Esophagus squamous epithelium (tissue), 5 donors: ENCODE measurements around the gene TRAPPC6A. TPM values are rescaled to one million over a fixed set of nuclear protein-coding genes. Genes with fewer than 3 reads are reported as not detected.

Experiments
- DNase-seq: peaks from one replicate; lab custom pipeline; 2025; lab: John Stamatoyannopoulos, UW
- H3K27ac ChIP-seq, 4 donors: fragments of 200-600 bp; sonication (generic); one replicate each; pipeline ENCODE4 v1.5.1; 2016 to 2019; ENCODE audit warnings: mild to moderate bottlenecking in 1 of 4
- H3K27me3 ChIP-seq, 4 donors: fragments of 200-600 bp; sonication (generic); 1 replicate in 3 of 4; 2 replicates in 1 of 4; pipeline versions ENCODE4 v1.5.1 to v1.6.0; 2017 to 2021; ENCODE audit warnings: antibody characterized with exemption in 1 of 4
- H3K36me3 ChIP-seq, 3 donors: fragments of 200-600 bp; sonication (generic); one replicate each; pipeline ENCODE4 v1.5.1; 2016 to 2019
- H3K4me1 ChIP-seq, 3 donors: fragments of 200-600 bp; sonication (generic); one replicate each; pipeline ENCODE4 v1.5.1; 2017 to 2019
- H3K4me3 ChIP-seq, 4 donors: fragments of 200-600 bp; sonication (generic); 1 replicate in 3 of 4; 2 replicates in 1 of 4; pipeline ENCODE4 v1.5.1; 2016 to 2019; ENCODE audit warnings: mild to moderate bottlenecking in 2 of 4, moderate library complexity in 1 of 4
- H3K9me3 ChIP-seq, 3 donors: fragments of 200-600 bp; sonication (generic); one replicate each; pipeline ENCODE4 v1.5.1; 2016 to 2019
- POLR2A ChIP-seq, 4 donors: fragments of 450-650 bp; IDR thresholded peaks; one replicate each; pipeline ENCODE4 v1.6.1; 2017; ENCODE audit warnings: antibody characterized with exemption in 4 of 4, mild to moderate bottlenecking in 4 of 4, moderate library complexity in 3 of 4
- whole genome bisulfite sequencing, 2 donors: methylation state at CpG; one replicate each; pipeline ENCODE4 v1.1.5; 2018; 5-methylcytosine and 5-hydroxymethylcytosine counted together
- intact Hi-C: fragments of 100-400 bp; cut with DNase I; formaldehyde crosslinking; loops from one replicate; pipeline ENCODE4 v1.15.0; 2022
- total RNA-seq, 4 donors: library from RNA; depleted of rRNA; stranded (reverse); fragments of >200 nt; gene quantifications; one replicate each; pipeline ENCODE4 v1.1.0, GENCODE V29; 2016
- TF ChIP-seq, protein P1 (sequence below), 6 experiments: fragments of 450-650 bp in 4 of 6; fragments of 200-600 bp in 2 of 6; sonication (generic) in 2 of 6; IDR thresholded peaks; one replicate each; pipeline ENCODE4 v1.5.1; 2016 to 2019; ENCODE audit warnings: antibody characterized with exemption in 6 of 6, mild to moderate bottlenecking in 4 of 6, moderate library complexity in 4 of 6
- donor health status: DM: yes; HTN: yes; CAD: no.

Gene TRAPPC6A
- total RNA-seq, 4 donors from 2014 or later, result 5.4 to 27.8 (median 18.0) TPM

GRCh38 chr19:45172611-45173208 is 5.3 kb downstream of the TRAPPC6A start:
- Histone ChIP-seq H3K27me3 (no peaks in the 10 kb centered on the region), H3K27ac (peak overlapping the region in 2 of 4 donors; percentile 5 to 6), H3K36me3 (no peaks in the 10 kb centered on the region), H3K4me3 (no peak overlapping the region), H3K4me1 (peaks cover 12 to 54% (median 26%) of the 10 kb centered on the region in 3 donors), H3K9me3 (no peaks in the 10 kb centered on the region)
- intact Hi-C loops, result no loop called here
- WGBS, 2 donors, result 71 to 90% methylated on average over 2 to 8 of the region's 18 CpGs
- no peak for DNase-seq
- TF ChIP-seq, protein P1, sequence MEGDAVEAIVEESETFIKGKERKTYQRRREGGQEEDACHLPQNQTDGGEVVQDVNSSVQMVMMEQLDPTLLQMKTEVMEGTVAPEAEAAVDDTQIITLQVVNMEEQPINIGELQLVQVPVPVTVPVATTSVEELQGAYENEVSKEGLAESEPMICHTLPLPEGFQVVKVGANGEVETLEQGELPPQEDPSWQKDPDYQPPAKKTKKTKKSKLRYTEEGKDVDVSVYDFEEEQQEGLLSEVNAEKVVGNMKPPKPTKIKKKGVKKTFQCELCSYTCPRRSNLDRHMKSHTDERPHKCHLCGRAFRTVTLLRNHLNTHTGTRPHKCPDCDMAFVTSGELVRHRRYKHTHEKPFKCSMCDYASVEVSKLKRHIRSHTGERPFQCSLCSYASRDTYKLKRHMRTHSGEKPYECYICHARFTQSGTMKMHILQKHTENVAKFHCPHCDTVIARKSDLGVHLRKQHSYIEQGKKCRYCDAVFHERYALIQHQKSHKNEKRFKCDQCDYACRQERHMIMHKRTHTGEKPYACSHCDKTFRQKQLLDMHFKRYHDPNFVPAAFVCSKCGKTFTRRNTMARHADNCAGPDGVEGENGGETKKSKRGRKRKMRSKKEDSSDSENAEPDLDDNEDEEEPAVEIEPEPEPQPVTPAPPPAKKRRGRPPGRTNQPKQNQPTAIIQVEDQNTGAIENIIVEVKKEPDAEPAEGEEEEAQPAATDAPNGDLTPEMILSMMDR (IDR thresholded peaks at IDR 0.05), result no peak

GRCh38 chr19:45172173-45172572 is 5.9 kb downstream of the TRAPPC6A start:
- Histone ChIP-seq H3K27me3 (no peaks in the 10 kb centered on the region), H3K4me3 (no peak overlapping the region), H3K4me1 (peaks cover 7 to 53% (median 22%) of the 10 kb centered on the region in 3 donors), H3K27ac (peak overlapping the region in 2 of 4 donors; percentile 5 to 6), H3K9me3 (no peaks in the 10 kb centered on the region), H3K36me3 (no peaks in the 10 kb centered on the region)
- intact Hi-C loops, result no loop called here
- no peak for DNase-seq
- WGBS, 2 donors, result 50% methylated on average over 2 of the region's 4 CpGs; no CpG with 5 or more reads in 1 of the 2 donors
- TF ChIP-seq, protein P1 (IDR thresholded peaks at IDR 0.05), result no peak
- no peak for TF ChIP-seq POLR2A (IDR thresholded peaks at IDR 0.05)

DNA sequence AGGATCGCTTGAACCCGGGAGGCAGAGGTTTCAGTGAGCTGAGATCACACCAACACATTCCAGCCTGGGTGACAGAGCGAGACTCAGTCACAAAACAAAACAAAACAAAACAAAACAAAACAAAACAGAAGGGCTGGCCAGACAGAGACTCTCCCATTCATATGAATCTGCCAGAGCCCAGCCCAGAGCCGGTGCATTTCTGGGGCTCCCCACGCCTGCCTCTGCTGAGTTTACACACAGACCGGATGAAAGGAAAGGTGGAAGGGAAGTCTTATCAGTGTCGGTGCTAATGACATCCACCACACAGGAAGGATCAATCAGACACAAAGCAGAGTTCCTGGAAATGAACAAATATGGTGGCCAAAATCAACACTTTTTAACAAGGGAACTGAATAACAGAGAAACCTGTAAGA is 6.8 kb downstream of the TRAPPC6A start:
- no peak for DNase-seq
- intact Hi-C loops, result no loop called here
- 20 to 21% methylated on average over 4 to 7 of the region's 7 CpGs for WGBS, 2 donors

DNA sequence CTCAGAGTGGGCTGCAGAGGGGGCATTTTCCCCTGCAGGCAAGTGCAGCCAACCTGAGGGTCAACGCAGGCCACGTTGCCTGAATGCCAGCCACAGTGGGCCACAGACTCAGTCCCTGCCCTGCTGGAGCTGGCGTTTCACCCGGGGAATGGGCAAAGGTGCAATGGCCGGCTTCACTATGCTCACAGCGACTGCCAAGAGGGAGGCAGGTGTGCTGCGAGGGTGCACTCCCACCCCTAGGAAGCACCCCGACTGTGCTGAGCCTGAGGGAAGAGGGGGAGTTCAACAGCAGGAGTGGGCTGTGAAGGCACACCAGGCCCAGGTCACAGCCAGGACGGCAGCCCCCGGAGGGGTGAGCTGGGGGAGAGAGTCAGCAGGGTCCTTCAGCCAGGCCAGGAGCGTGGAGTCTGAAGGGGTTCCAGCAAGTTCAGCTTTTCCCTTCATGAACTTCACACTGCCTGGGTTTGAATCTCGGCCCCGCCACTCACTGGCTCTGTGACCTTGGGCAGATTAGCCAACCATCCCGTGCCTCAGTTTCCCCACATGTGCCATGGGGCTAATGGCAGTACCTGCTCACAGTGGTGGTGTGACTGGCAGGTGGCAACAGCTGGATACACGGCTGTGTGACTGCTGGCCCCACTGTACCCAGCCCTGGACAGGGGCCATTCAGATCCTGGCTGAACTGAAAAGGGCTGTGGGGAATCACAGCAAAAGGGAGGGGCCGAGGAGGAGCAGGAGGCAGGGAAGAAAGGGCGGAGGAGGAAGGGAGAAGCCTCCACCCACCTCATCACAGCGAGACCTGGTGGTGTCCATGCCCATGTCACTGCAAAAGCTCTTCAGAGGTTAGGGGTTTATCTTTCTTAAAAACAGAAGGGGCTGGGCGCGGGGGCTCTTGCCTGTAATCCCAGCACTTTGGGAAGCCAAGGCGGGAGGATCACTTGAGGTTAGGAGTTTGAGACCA is 7.6 kb downstream of the TRAPPC6A start:
- H3K27ac ChIP-seq, result peak overlapping the region in 3 of 4 donors; percentile 42 to 46 (median 46)

More for the DNA sequence above, 6.8 kb downstream of the TRAPPC6A start:
- peaks cover 5 to 53% (median 18%) of the 10 kb centered on the region in 3 donors for H3K4me1 ChIP-seq
- TF ChIP-seq POLR2A (IDR thresholded peaks at IDR 0.05), result no peak
- TF ChIP-seq, protein P1 (IDR thresholded peaks at IDR 0.05), result no peak
- H3K9me3 ChIP-seq, result no peaks in the 10 kb centered on the region
- no peaks in the 10 kb centered on the region for H3K36me3 ChIP-seq
- no peaks in the 10 kb centered on the region for H3K27me3 ChIP-seq
- H3K4me3 ChIP-seq, result no peak overlapping the region
- peak overlapping the region in 3 of 4 donors; percentile 42 to 46 (median 46) for H3K27ac ChIP-seq

More for the DNA sequence above, 7.6 kb downstream of the TRAPPC6A start:
- Histone ChIP-seq H3K27me3 (no peaks in the 10 kb centered on the region), H3K4me3 (no peak overlapping the region), H3K4me1 (peaks cover 5 to 50% (median 18%) of the 10 kb centered on the region in 3 donors), H3K36me3 (no peaks in the 10 kb centered on the region), H3K9me3 (no peaks in the 10 kb centered on the region)
- WGBS, 2 donors, result 68 to 76% methylated on average over 9 to 17 of the region's 21 CpGs
- intact Hi-C loops, result no loop called here
- no peak for TF ChIP-seq POLR2A (IDR thresholded peaks at IDR 0.05)
- TF ChIP-seq, protein P1 (IDR thresholded peaks at IDR 0.05), result no peak
- DNase-seq, result no peak
